ENCODE results near the gene AGAP1. TPM values are rescaled to one million over a fixed set of nuclear protein-coding genes. Genes with fewer than 3 reads are reported as not detected.

Gene AGAP1
- total RNA-seq, 1 experiment from 2014 or later: 25.8 TPM

- Histone ChIP-seq H3K23ac (ENCODE audit: insufficient read length, low read depth, low read length) (no peak overlapping the region), H3K23me2 (ENCODE audit: insufficient read length, low read depth, low read length, poor library complexity, severe bottlenecking) (no peaks in the 10 kb centered on the region), H3K56ac (ENCODE audit: insufficient read length, low read depth, low read length) (no peak overlapping the region), H2AFZ (ENCODE audit: low read length) (no peak overlapping the region), H2BK12ac (ENCODE audit: insufficient read length, low read depth, low read length) (no peak overlapping the region), H3K79me2 (ENCODE audit: insufficient read depth, low read length) (peaks cover 17% of the 10 kb centered on the region; the same call in 1 of the 2 replicates), H4K91ac (ENCODE audit: insufficient read length, low read depth, low read length) (no peak overlapping the region), H2BK120ac (ENCODE audit: low read depth, low read length, poor library complexity, severe bottlenecking) (no peak overlapping the region), H3K18ac (ENCODE audit: insufficient read length, low read depth, low read length) (no peak overlapping the region), H3K9me3 (ENCODE audit: control insufficient read depth, low read depth, low read length) (no peaks in the 10 kb centered on the region), H3K4ac (ENCODE audit: low read depth, low read length) (no peak overlapping the region), H3K27ac (ENCODE audit: insufficient read length, low read depth, low read length) (no peak overlapping the region), H2BK5ac (ENCODE audit: insufficient read length, low read length) (no peak overlapping the region), H3K4me1 (ENCODE audit: insufficient read depth, low read length) (peaks cover 12% of the 10 kb centered on the region), H4K8ac (replicated peaks; ENCODE audit: insufficient read length, low read depth, low read length) (no peak overlapping the region), H3K9ac (ENCODE audit: extremely low read depth, insufficient read length, low read length) (no peak overlapping the region), H2AK5ac (ENCODE audit: insufficient read length, low read length) (no peak overlapping the region), H3K79me1 (ENCODE audit: insufficient read depth, low read depth, low read length, poor library complexity, severe bottlenecking) (no peaks in the 10 kb centered on the region), H3K27me3 (ENCODE audit: insufficient read depth, low read length) (no peaks in the 10 kb centered on the region), H3T11ph (ENCODE audit: low read length) (no peak overlapping the region), H4K20me1 (ENCODE audit: control insufficient read depth, insufficient read depth, insufficient read length) (no peaks in the 10 kb centered on the region), H3K4me2 (ENCODE audit: insufficient read depth, insufficient read length, low read length) (no peak overlapping the region), H4K5ac (ENCODE audit: insufficient read length, low read depth, low read length) (no peak overlapping the region), H2BK20ac (ENCODE audit: low read depth, low read length, poor library complexity, severe bottlenecking) (no peak overlapping the region), H3K14ac (ENCODE audit: insufficient read depth, low read length) (no peak overlapping the region), H2BK15ac (ENCODE audit: low read depth, low read length) (no peak overlapping the region)
- no peak for DNase-seq
- TF ChIP-seq, protein P1, sequence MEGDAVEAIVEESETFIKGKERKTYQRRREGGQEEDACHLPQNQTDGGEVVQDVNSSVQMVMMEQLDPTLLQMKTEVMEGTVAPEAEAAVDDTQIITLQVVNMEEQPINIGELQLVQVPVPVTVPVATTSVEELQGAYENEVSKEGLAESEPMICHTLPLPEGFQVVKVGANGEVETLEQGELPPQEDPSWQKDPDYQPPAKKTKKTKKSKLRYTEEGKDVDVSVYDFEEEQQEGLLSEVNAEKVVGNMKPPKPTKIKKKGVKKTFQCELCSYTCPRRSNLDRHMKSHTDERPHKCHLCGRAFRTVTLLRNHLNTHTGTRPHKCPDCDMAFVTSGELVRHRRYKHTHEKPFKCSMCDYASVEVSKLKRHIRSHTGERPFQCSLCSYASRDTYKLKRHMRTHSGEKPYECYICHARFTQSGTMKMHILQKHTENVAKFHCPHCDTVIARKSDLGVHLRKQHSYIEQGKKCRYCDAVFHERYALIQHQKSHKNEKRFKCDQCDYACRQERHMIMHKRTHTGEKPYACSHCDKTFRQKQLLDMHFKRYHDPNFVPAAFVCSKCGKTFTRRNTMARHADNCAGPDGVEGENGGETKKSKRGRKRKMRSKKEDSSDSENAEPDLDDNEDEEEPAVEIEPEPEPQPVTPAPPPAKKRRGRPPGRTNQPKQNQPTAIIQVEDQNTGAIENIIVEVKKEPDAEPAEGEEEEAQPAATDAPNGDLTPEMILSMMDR (conservative IDR thresholded peaks at IDR 0.05): no peak
- Mint-ChIP-seq H3K4me3 (no peak overlapping the region), H3K27ac (no peak overlapping the region; a peak in 1 of 7 replicates), H3K36me3 (ENCODE audit: insufficient read depth in 1 of 3, low read depth in 3 of 3) (peaks cover 7 to 18% (median 8%) of the 10 kb centered on the region in 3 experiments; a peak in 6 of 7 replicates), H3K9me3 (peaks cover 13 to 14% of the 10 kb centered on the region in 2 experiments), H3K27me3 (ENCODE audit: low read depth) (no peaks in the 10 kb centered on the region; the same call in 1 of the 2 replicates), H3K4me1 (peaks cover 46 to 56% of the 10 kb centered on the region in 2 experiments)
- no CpG with 5 or more reads among the region's 5 CpGs for WGBS (ENCODE audit: extremely low coverage, insufficient read length, low lambda C conversion rate)
These were observed 36.9 kb downstream of the AGAP1 start for GRCh38 chr2:235530735-235531134.

Measured in H9 (cell line).